Activated CD4-positive, alpha-beta T cell treated with anti-CD3 and anti-CD28 coated beads for 24 hours (primary cell): Measurements from ENCODE around the gene AFAP1.

Experiments
- DNase-seq, 2 donors: peaks; one replicate each; pipeline ENCODE4 v3.0.0-alpha.2; 2020; ENCODE audit warnings: low read depth in 2 of 2

The AFAP1 gene

GRCh38 chr4:7864685-7865084, 75.0 kb downstream of the AFAP1 start:
- DNase-seq: no peak

GRCh38 chr4:7863911-7864681, 75.6 kb downstream of the AFAP1 start:
- no peak for DNase-seq

- no peak for DNase-seq
These were observed 77.0 kb downstream of the AFAP1 start for GRCh38 chr4:7862561-7863192.

DNA sequence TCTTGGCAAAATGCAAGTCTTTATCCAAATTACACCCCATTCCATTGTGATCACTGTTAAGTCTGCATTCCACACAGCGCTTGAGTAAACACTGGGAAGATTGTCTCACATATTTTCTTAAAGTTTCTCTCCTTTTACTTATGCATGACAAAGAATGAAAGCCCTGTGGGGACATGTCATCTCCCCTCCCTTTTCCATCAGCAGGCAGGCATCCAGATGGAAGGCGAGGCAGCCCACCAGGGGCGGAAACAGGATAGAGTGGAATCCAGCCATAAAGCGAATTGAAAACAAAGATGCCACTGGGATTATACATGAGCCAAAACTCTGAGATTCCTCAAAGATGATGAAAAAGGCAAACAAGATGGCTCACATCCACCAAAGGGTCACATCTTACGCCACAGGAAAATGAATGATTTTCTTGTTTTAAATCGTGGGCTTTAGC, 78.2 kb downstream of the AFAP1 start:
- no peak for DNase-seq

DNA sequence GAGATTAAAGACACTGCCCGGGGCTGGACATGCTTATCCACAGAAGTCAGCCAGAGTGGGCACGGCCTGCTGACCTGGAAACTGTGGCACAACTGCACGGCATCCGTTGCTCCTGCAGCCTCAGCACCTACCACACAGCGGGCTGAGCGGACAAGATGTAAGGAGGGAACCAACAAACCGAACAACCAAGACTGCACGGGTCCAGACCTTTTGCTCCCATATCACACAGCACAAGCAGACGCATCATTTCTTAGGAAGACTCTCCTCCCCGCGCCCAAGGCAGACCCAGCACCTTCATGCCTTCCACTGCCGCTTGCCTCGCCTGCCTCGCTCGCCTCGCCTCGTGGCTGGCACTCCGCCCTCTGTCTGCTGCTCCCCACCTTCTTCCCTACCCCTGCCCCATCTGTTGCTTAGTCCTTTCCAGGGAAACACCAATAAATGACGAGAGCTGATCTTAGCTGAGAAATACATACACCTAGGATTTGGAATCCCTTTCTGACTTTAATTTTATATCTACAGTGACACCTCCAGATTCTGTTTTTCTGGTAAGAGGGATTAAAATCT, 79.0 kb downstream of the AFAP1 start:
- no peak for DNase-seq

DNA sequence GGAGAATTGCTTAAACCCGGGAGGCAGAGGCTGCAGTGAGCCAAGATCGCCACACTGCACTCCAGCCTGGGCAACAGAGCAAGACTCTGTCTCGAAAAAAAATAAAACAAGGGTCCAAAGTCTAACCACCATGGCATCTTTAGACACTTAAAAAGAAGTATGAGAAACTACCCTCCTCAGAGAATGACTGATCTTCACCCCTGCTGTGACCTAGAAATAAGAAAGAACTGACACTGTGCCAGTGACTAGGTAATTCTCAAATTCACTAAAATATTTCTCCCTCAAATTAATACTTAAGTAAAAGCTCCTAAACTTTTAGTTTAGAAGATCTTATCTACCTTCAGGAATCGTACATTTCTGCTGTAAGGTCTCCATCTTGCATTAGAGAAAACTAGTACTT, 80.3 kb downstream of the AFAP1 start:
- no peak for DNase-seq

- no peak for DNase-seq
These were observed 81.2 kb downstream of the AFAP1 start for GRCh38 chr4:7858498-7858897.

GRCh38 chr4:7857993-7858392, 81.7 kb downstream of the AFAP1 start:
- DNase-seq: no peak

- DNase-seq: no peak
These were observed 82.4 kb downstream of the AFAP1 start for GRCh38 chr4:7857238-7857701.

DNA sequence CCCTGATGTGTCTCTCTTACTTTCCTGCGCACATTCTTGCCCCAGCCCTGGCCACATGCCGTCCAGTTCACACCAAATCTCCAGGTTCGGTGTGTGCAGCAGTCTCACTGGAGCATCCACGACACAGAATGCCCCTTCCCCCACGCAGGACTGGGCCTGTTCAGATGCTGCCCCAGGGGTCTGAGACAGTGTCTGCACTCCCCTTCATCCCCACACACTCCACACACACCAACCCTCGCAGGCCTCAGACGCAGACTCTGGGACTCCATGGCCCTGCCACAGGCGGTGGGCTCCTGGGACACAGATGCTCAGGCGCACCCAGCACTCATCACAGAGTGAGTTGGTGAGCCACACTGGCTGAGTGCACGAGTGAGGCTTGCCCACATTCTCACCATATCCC, 83.9 kb downstream of the AFAP1 start:
- no peak for DNase-seq

GRCh38 chr4:7854697-7855370, 84.8 kb downstream of the AFAP1 start:
- no peak for DNase-seq

- no peak for DNase-seq
These were observed 85.4 kb downstream of the AFAP1 start for GRCh38 chr4:7854216-7854615.

DNA sequence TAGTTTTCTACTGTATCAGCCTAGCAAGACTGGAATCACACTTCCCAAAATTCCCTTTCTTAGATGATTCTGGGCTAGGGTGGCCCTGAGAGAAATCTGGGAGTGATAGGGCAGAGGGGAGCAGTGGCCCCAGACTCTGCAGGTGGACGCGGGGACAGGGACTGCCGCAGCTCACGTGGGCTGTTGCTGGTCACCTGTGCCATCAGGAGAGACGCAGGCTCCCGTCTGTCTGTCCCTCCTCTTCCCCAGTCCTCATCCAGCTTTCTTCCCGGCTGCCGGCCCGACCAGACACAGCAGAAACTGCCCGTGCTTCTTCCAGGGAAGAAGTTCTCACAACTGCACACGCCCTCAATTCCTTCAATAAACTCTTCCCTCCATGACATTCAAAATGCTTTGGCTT, 86.4 kb downstream of the AFAP1 start:
- DNase-seq: no peak

DNA sequence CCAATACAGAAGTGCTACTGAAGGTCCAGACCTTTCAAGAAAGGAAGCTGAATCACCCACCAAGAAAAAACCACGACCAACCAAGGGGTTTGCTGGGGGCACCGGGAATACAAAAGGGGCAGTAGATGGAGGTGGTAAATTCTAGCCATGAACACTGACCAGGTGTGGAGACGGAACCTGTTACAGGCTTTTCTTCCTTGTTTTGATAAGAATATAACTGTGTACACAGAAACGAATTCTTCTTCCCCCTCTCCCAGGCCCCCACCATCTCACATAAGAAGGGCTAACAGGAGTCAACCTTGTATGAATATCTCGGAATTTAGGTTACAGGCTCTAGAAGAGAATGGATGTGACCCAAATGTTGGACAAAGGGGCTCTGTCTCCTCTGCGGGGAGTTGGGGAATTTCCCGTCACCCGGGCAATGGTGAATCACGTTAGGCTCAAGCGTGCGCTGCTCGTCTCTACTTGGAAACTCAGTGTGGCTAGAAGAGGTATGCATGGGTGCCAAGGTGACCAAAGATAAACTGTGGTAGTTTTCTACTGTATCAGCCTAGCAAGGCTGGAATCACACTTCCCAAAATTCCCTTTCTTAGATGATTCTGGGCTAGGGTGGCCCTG, 87.0 kb downstream of the AFAP1 start:
- peak in 1 of 2 donors; percentile 20 for DNase-seq

- no peak for DNase-seq
These were observed 89.2 kb downstream of the AFAP1 start for GRCh38 chr4:7850489-7850888.

DNA sequence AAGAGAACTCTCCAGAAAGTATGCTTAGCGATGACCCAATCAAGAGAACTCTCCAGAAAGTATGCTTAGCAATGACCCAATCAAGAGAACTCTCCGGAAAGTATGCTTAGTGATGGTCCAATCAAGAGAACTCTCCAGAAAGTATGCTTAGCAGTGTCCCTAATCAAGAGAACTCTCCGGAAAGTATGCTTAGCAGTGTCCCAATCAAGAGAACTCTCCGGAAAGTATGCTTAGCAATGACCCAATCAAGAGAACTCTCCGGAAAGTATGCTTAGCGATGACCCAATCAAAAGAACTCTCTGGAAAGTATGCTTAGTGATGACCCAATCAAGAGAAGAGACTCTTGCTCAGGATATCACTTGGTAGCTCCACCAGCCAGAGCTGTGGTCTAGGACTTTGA, 92.5 kb downstream of the AFAP1 start:
- DNase-seq: no peak

DNA sequence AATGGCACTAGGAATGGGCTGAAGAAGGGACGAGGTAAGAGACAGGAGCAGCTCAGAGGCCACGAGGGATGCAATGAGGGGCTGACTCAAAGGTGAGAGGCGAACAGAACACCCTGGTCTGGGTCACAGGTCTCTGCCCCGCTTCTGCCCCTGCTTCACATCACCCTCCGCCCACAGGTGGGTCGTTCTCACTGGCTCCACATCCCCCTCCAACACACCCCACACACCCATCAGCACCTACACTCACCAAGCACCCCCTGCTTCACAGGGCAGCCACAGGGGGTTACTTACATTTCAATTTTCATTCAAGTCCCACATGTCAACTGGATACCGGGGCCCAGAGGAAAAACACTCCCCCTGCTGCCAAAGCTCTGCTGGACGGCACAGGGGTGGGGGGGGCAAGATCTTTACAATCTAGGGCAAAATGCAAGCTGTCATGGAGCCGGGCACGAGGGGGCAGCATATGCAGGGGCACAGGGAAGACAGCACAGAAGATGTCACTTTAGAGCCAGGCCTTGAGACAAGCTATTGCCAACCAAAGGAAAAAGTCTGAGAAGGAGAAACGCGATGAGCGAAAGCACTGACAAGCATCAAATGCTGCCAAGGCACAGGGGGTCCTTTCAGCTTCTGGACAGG, 94.0 kb downstream of the AFAP1 start:
- no peak for DNase-seq

GRCh38 chr4:7844594-7844991, 95.1 kb downstream of the AFAP1 start:
- no peak for DNase-seq

GRCh38 chr4:7843831-7844593, 95.6 kb downstream of the AFAP1 start:
- peak; percentile 60 to 75 for DNase-seq

DNA sequence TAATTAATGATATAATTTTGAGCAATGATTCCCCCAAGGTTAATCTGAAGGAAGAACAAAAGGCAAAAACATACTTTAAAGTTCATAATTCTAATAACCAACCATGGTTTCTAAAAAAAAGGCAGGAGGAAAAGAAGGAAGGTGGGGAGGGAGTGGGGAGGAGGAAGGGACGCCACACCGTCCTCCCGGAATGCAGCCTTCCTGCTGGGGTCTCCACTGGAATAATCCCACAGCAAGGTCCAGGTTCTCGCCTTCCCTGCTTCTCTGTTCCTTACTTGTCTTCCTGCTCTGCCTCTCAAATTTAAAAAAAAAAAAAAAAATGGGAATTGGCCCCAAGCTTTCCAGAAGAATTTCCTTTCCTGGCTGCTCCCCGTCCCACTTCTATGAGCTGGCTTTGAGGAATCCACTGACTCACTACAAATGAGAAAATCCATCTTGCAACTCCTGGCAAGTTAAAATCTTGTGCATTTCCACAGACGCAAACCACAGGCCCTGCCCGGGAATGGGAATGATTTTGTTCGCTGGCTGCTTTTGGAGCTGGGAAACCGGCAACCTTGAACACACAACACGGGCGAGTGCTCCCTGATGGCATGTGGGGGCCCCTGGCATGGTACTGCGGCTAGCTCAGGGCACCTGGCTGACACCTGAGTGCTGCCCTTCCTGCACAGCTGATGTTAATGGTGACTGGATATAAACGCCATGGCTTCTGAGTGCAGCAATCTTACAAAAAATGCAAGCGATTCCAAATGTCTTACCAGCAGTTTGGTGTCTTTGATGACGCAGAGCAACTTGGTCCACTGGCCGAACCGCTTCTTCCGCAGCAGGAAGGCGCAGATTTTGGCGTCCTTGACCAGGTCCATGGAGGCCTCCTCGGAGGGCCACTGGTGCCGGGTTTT, 97.0 kb downstream of the AFAP1 start:
- no peak for DNase-seq
